Activated CD4-positive, alpha-beta T cell treated with anti-CD3 and anti-CD28 coated beads for 24 hours (primary cell): Measurements from ENCODE around the gene HMGCL.

Experiments
- DNase-seq, 2 donors: peaks; one replicate each; pipeline ENCODE4 v3.0.0-alpha.2; 2020; ENCODE audit warnings: low read depth in 2 of 2

The HMGCL gene

GRCh38 chr1:23776217-23776616 is 49.0 kb downstream of the HMGCL start:
- DNase-seq, result no peak

GRCh38 chr1:23774174-23774880 is 50.9 kb downstream of the HMGCL start:
- DNase-seq, result no peak

DNA sequence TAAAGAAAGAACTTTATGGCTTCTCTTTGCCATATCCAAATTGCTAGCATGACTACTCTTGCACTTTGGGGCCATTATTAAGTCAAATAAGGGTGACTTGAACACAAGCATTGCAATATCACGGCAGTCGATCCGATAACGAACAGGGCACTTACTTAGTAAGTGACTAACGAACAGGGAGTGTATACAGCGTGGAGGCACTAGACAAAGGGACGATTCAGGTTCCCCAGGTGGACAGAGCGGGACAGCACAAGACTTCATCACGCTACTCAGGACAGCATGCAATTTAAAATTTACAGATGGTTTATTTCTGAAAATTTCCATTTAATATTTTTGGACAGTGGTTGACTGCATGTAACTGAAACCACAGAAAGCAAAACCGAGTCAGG is 52.4 kb downstream of the HMGCL start:
- DNase-seq, result no peak

GRCh38 chr1:23772049-23772853 is 53.0 kb downstream of the HMGCL start:
- peak; percentile 82 to 86 for DNase-seq

- DNase-seq, result no peak
Observed at GRCh38 chr1:23768733-23769132, 56.5 kb downstream of the HMGCL start.

DNA sequence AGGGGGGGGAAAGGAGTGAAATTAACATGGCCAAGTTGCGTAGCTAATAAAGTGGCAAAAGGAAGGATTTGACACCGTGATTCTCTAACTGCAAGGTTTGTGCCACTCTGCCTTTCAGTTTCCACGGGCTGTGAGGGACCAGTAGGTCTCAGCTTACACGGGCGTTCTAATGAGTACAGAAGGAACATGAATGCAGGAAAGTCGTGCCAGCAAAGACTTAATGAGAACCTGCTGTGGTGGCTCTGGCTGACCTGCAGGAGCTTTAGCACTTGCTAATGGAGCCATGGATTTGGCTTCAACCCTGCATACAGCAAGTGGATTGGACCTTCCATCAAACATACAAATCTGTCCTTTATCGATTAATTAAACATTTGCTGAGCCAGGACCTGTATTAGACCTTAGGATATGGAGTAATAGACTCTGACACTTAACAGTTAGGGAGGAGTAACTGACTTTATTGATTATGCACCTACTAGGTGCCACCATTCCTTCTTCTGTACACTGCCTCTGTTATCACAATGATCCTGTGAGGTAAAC is 62.1 kb downstream of the HMGCL start:
- DNase-seq, result no peak

GRCh38 chr1:23759277-23759676 is 66.0 kb downstream of the HMGCL start:
- DNase-seq, result no peak

DNA sequence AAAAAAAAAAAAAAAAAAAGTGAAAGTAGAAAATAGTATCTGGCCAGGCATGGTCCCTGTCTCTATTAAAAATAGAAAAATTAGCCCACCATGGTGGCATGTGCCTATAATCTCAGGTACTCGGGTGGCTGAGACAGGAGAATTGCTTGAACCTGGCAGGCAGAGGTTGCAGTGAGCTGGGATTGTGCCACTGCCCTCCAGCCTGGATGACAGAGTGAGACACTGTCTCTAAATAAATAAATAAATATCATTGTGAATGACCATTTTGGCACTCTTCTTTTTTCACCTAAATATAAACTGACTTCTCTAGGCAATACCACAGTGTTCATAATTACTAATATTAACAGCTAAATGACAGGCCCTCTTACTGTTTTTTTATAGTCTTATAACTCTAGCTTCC is 67.4 kb downstream of the HMGCL start:
- no peak for DNase-seq

DNA sequence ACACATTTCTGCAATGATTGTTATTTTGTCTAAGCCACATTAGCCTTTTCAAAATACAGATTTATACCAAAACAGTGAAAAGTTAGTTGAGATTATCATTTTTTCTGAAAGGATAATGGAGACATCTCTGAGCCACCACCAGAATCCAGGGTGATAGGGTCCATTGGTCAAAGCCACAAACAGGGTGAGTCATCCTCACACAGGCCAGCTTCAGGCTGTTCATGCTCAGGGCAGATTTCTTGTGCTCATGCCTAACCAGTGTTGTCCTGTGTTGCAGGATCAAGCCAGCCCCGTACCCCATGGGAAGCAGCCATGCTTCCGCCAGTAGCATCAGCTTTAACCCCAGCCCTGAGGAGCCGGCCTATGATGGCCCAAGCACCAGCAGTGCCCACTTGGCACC is 68.6 kb downstream of the HMGCL start:
- DNase-seq, result no peak

DNA sequence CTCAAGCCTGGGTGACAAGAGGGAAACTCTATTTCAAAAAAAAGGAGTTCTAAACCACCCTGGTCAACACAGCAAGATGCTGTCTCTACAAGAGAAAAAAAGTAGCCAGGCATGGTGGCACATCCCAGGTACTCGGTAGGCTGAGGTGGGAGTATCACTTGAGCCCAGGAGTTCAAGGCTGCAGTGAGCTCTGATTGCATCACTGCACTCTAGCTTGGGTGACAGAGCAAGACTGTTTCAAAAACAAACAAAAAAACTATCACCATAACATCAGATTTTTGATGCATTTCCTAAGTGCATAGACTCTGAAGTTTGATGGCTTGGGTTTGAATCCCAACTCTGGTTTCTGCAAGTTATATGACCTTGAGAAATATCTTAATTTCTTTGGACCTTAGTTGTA is 72.3 kb downstream of the HMGCL start:
- no peak for DNase-seq
